C1 segment of cervical spinal cord (tissue), 14 donors: ENCODE measurements around the gene KLHL22.
"Not testable (repeated sequence)": the region's sequence is repeated elsewhere in the genome, so short reads cannot be mapped to it uniquely, and the experiment has no call there.

Experiments used
- DNase-seq, 14 donors: peaks; one replicate each; lab custom pipeline; 2025; lab: John Stamatoyannopoulos, UW

KLHL22 gene

DNA sequence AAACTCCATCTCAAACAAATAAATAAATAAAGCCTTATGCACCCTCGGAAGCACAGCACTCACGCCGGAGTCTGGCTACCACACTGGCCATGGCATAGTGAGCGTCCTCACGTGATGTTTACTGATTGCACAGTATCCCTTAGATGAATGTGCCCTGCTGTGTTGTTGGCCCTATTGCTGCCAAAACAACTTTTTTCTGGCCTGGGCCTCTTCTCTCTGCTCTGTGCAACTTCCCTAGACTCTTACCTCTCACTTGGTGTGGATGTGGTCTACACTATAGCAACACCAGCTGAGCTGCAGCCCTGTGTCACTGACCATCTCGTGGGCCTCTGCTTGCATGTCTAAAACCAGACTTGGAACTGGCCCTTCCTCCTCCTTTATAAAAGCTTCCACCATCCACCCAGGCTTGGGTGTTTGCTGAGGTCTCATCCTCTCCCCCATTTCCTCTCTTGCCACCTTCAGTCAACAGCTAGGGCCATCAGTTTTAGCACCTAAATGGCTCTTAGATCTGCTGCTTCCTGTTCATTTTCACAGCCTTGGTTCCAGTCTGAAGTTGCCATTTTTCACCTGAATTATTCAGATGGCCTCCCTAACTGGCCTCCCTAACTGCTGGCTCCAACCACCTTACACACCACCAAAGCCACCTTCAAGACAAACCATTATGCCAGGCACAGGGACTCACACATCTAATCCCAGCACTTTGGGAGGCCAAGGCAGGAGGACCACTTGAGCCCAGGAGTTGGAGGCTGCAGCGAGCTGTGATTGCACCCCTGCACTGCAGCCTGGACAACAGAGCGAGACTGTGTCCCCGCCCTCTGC lies 92.4 kb downstream of the KLHL22 start:
- DNase-seq, result no peak

GRCh38 chr22:20401376-20402014 lies 94.1 kb downstream of the KLHL22 start:
- no peak for DNase-seq

DNA sequence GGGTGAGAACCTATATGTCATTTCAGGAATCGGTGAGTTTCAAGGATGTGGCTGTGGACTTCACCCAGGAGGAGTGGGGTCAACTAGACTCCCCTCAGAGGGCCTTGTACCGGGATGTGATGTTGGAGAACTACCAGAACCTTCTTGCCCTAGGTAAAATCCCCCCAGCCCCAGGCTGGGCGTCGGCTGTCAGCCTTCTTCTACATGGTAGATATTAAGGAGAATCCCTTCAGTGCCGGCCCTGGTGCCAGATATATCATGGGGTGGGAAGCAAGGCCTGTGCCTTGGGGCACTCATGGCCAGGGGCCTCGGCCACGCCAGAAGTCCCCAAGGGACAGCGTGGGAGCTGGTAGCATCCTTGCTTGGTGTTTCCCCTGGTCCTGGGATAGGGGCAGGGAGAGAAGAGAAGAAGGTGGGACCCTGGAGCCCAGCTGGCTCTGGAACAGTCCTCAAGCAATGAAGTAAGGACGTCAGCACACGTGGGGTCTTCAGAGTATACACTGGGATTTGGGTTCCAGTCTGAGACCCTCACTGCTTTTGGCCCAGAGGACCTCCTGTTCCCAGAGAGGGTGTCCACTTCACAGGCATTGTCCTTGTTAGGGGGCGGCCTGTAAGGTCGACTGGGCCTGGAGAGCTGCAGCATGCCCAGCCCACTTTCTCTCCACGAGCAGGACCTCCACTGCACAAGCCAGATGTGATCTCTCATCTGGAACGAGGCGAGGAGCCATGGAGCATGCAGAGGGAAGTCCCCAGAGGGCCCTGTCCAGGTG lies 94.8 kb downstream of the KLHL22 start:
- no peak for DNase-seq

DNA sequence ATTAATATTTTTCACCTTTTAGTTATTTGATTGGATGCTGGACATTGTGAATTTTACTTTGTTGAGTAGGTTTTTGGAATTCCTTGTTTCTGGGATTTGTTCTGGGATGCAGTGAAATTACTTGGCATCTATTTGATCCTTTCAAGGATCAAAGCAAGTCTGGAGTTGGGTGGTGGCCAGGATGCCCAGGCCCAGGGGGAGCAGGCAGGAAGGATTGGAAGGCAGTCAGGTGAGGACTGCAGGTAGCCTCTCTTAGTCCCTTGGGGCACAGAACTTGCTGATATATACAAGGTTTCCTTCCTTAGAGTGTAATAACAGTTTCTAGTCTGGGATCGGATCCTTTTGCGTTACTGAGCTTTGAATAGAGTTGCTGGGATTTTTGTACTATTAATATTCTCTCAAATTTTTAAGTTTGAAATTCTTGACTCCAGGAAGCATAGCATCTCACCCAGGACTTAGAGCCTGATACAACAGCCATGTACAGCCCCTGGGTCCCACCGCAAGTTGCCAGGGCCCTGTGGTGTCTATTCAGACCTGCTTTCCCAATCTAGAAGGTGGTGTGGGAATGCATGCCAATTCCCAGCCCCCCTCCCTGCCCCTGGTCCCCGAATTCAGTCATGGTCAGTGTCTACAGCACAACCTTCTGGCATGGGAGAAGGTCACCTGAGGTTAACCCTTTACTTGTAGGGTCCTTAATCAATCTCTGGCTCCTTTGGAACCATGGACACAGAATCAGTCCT lies 95.6 kb downstream of the KLHL22 start:
- DNase-seq, result no peak

DNA sequence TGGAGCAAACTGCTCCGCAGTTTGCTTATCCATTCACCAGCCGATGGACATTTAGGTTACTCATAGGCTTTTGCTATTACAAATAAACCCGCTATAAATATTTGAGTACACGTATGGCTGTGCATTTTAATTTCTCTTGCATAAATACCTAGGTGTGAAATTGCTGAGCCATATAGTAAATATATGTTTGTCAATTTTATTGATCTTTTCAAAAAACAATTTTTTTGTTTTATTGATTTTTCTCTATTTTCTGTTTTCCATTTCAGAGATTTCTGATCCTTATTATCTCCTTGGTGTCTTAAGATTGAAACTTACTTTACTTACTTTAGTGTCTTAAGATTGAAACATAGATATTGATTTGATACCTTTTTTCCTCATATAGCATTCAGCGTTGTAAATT lies 97.2 kb downstream of the KLHL22 start:
- no peak for DNase-seq

DNA sequence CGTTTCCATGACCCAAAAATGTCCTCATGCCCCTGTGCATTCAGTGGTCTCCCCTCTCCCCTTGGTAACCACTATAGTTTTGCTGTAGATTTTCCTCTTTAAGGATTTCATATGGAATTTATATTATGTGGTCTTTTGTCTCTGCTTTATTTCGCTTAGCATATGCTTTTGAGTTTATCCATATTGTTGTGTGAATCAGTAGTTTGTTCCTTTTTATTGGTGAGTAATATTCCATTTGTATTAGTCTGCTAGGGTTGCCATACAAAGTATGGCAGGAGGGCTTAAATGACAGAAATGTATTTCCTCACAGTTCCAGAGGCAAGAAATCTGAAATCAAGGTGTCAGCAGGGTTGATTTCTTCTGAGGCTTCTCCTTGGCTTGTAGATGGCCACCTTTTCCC lies 98.1 kb downstream of the KLHL22 start:
- no peak for DNase-seq

- DNase-seq, result no peak
Measured at GRCh38 chr22:20396639-20397038, 99.0 kb downstream of the KLHL22 start.

DNA sequence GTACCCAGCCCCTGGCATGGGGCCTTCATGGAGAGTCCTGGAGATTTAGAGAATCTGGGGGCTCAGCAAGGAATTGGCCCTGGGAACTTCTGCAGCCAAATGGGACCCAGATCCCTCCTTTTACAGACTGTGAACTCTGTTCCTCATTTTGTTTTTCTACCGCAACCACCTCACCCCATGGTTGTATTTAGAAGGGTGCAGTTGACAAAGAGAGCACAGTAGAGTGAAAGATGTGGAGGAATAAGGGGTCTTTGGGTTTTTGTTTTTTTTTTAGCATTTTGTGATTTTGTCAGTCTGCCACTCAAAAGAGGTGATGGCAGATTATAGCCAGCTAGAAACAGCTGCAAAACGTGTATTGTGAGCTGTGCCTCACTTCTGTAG lies 99.7 kb downstream of the KLHL22 start:
- no peak for DNase-seq

DNA sequence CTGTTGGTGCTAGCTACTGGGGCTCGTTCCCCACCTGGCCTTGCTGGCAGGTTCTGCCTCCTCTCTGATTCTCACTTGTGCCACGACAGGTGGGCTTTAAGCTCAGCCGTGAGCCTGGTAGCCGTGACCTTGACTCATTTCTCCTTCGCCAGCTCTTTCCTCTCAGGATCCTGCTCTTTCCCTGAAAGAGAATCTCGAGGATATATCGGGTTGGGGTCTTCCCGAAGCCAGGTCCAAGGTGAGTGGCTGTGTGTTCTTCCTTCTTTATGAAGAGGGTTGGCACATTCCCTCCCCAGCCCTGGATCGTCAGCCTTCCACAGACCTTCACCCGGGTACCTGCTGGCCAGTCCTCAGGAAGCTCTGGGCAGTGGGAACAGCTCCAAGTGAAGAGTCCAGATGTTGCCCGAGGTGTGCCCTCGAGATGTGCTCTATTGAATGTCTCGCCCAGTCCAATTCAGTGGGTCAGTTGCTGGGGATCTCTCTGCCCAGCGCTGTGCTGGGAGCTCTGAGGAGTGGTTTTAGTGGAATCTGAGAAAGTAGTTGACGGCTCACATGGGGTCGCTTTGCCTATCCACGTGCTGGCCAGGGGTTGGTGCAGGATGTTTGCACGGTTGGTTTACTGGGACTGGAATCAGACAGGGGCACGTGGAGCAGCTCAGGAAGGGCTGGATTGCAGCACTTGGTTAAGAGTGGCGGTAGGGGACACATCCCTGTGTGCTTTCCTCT lies 100.3 kb downstream of the KLHL22 start:
- DNase-seq, result no peak

- peak; percentile 41 to 93 (median 80) for DNase-seq
Measured at GRCh38 chr22:20393705-20394476, 101.7 kb downstream of the KLHL22 start, which contains the start of gene ZNF74. Gene ZNF74 (plus strand): TSS chr22:20394151. CDS start chr22:20394629, 478 bp downstream.

GRCh38 chr22:20392983-20393704 lies 102.5 kb downstream of the KLHL22 start:
- peak in 1 of 14 donors; percentile 44 for DNase-seq

DNA sequence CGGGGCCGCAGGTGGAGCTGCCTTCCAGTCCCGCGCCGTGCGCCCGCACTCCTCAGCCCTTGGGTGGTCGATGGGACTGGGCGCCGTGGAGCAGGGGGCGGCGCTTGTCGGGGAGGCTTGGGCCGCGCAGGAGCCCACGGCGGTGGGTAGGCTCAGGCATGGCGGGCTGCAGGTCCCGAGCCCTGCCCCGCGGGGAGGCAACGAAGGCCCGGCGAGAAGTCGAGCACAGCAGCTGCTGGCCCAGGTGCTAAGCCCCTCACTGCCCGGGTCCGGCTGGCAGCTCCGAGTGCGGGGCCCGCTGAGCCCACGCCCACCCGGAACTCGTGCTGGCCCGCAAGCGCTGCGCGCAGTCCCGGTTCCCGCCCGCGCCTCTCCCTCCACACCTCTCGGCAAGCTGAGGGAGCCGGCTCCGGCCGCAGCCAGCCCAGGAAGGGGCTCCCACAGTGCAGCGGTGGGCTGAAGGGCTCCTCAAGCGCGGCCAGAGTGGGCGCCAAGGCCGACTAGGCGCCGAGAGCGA lies 103.2 kb downstream of the KLHL22 start:
- DNase-seq, result not testable (repeated sequence)
